MCF 10A (cell line): ENCODE results near the gene PEAR1. TPM values are rescaled to one million over a fixed set of nuclear protein-coding genes. Genes with fewer than 3 reads are reported as not detected.

ENCODE experiments used
- BruUV-seq: library from RNA; stranded (reverse); fragments of 400-500 nt; replicated peaks from 2 replicates; lab custom pipeline; 2021; lab: Mats Ljungman, UMichigan
- CTCF ChIA-PET: fragments of 300-600 bp; sonication (Branson Sonifier 250); formaldehyde crosslinking; extraction: SDS; loops from one replicate; lab custom pipeline; 2021; ENCODE audit warnings: antibody characterized with exemption, inconsistent platforms; lab: Yijun Ruan, JAX
- POLR2A ChIA-PET: fragments of 300-600, 350-650 bp; sonication (Branson Sonifier 250); formaldehyde crosslinking; extraction: SDS; loops from one replicate; lab custom pipeline; 2020; ENCODE audit warnings: antibody characterized with exemption, inconsistent platforms; lab: Yijun Ruan, JAX
- DNase-seq: peaks from one replicate; pipeline ENCODE4 v3.0.0-alpha.2; 2018; ENCODE audit not compliant: unreplicated experiment
- H3K27ac Mint-ChIP-seq: one replicate; pipeline ENCODE4 v1.8.0; 2022; ENCODE audit warnings: mild to moderate bottlenecking, low read depth, mixed read lengths; ENCODE audit not compliant: unreplicated experiment
- H3K27me3 Mint-ChIP-seq: one replicate; pipeline ENCODE4 v1.8.0; 2022; ENCODE audit warnings: mixed read lengths; ENCODE audit not compliant: insufficient read depth, unreplicated experiment
- H3K36me3 Mint-ChIP-seq: one replicate; pipeline ENCODE4 v1.8.0; 2022; ENCODE audit warnings: mild to moderate bottlenecking, moderate library complexity, mixed read lengths; ENCODE audit not compliant: insufficient read depth, unreplicated experiment
- H3K4me1 Mint-ChIP-seq: one replicate; pipeline ENCODE4 v1.8.0; 2022; ENCODE audit warnings: mixed read lengths; ENCODE audit not compliant: insufficient read depth, unreplicated experiment
- H3K4me3 Mint-ChIP-seq: one replicate; pipeline ENCODE4 v1.8.0; 2022; ENCODE audit warnings: mild to moderate bottlenecking, moderate library complexity, mixed read lengths; ENCODE audit not compliant: unreplicated experiment
- H3K9me3 Mint-ChIP-seq: one replicate; pipeline ENCODE4 v1.8.0; 2022; ENCODE audit warnings: mixed read lengths; ENCODE audit not compliant: unreplicated experiment
- CTCF ChIP-seq: fragments of 200-600 bp; IDR thresholded peaks from one replicate; pipeline ENCODE4 v1.8.0; 2022; ENCODE audit warnings: antibody characterized with exemption, mild to moderate bottlenecking; ENCODE audit not compliant: unreplicated experiment
- intact Hi-C: fragments of 100-400 bp; cut with micrococcal nuclease; formaldehyde crosslinking; loops from 2 replicates; pipeline ENCODE4 v1.14.1; 2022
- total RNA-seq: library from RNA; stranded (reverse); gene quantifications from 2 replicates; pipeline ENCODE4 v1.2.3, GENCODE V29; 2022

Gene PEAR1
- total RNA-seq, 1 experiment from 2014 or later: 6.5 TPM

GRCh38 chr1:156856282-156856785, 37.2 kb upstream of the PEAR1 start:
- no TSS peak for BruUV-seq
- ChIA-PET CTCF (interaction anchor here (0.6 to 18.7 kb wide), 16 partner anchors 13 to 398 kb away, joined by 3 to 353 read pairs (median 4); partner anchors contain the start of gene PEAR1), POLR2A (interaction anchor here (1.0 to 2.4 kb wide), 2 partner anchors 9 to 138 kb away, joined by 4 to 7 read pairs; no protein-coding TSS in a partner anchor)
- intact Hi-C loops: no loop called here
- Mint-ChIP-seq H3K4me1 (peaks cover 24% of the 10 kb centered on the region), H3K4me3 (no peak overlapping the region), H3K36me3 (no peaks in the 10 kb centered on the region), H3K27ac (no peak overlapping the region), H3K27me3 (peaks cover 35% of the 10 kb centered on the region), H3K9me3 (no peaks in the 10 kb centered on the region)
- TF ChIP-seq CTCF: no peak
- DNase-seq: no peak

GRCh38 chr1:156857532-156857931, 36.0 kb upstream of the PEAR1 start:
- Mint-ChIP-seq H3K27me3 (peaks cover 44% of the 10 kb centered on the region), H3K9me3 (no peaks in the 10 kb centered on the region)

GRCh38 chr1:156858555-156858956, 35.0 kb upstream of the PEAR1 start:
- no TSS peak for BruUV-seq
- Mint-ChIP-seq H3K4me3 (no peak overlapping the region), H3K9me3 (no peaks in the 10 kb centered on the region), H3K27me3 (peaks cover 45% of the 10 kb centered on the region), H3K4me1 (peaks cover 18% of the 10 kb centered on the region), H3K36me3 (no peaks in the 10 kb centered on the region), H3K27ac (no peak overlapping the region)
- DNase-seq: no peak
- intact Hi-C loops: no loop called here
- CTCF ChIA-PET: interaction anchor here (0.6 to 18.7 kb wide), 18 partner anchors 8 to 1218 kb away, joined by 3 to 353 read pairs (median 14); partner anchors contain the start of gene PEAR1
- POLR2A ChIA-PET: interaction anchor here (1.0 to 1.9 kb wide), 3 partner anchors 20 to 32 kb away, joined by 3 to 8 read pairs (median 4); no protein-coding TSS in a partner anchor
- no peak for TF ChIP-seq CTCF

More at GRCh38 chr1:156857532-156857931, 36.0 kb upstream of the PEAR1 start:
- no peak overlapping the region for H3K27ac Mint-ChIP-seq
- peaks cover 18% of the 10 kb centered on the region for H3K4me1 Mint-ChIP-seq
- H3K4me3 Mint-ChIP-seq: no peak overlapping the region
- TF ChIP-seq CTCF: no peak
- CTCF ChIA-PET: interaction anchor here (0.5 to 18.7 kb wide), 19 partner anchors 9 to 305 kb away, joined by 3 to 353 read pairs (median 5); partner anchors contain the start of gene PEAR1
- DNase-seq: no peak
- BruUV-seq: no TSS peak
- POLR2A ChIA-PET: interaction anchor here (0.7 to 2.4 kb wide), 3 partner anchors 10 to 230 kb away, joined by 4 to 7 read pairs (median 6); no protein-coding TSS in a partner anchor
- no peaks in the 10 kb centered on the region for H3K36me3 Mint-ChIP-seq
- intact Hi-C loops: no loop called here

- no peak for DNase-seq
- CTCF ChIA-PET: interaction anchor here (0.6 to 18.7 kb wide), 30 partner anchors 9 to 1988 kb away, joined by 3 to 353 read pairs (median 9); partner anchors contain the start of gene PEAR1
- intact Hi-C loops: no loop called here
- POLR2A ChIA-PET: interaction anchor here (1.1 to 1.9 kb wide), 4 partner anchors 12 to 31 kb away, joined by 3 to 8 read pairs (median 4); no protein-coding TSS in a partner anchor
- Mint-ChIP-seq H3K27ac (no peak within 1 kb of the TSS), H3K9me3 (no peaks in the 10 kb centered on the region), H3K4me3 (peak within 1 kb of the TSS; percentile 57), H3K36me3 (no peaks in the 10 kb centered on the region), H3K27me3 (peaks cover 50% of the 10 kb centered on the region), H3K4me1 (peaks cover 18% of the 10 kb centered on the region)
- TF ChIP-seq CTCF: no peak
- no TSS peak for BruUV-seq
Observed at GRCh38 chr1:156858959-156859522, 34.5 kb upstream of the PEAR1 start, which contains the start of gene INSRR. TSS of gene INSRR (minus strand) at chr1:156859117. CDS start at chr1:156858621, 496 bp downstream.
